ENCODE results near the gene NXPE3. TPM values are rescaled to one million over a fixed set of nuclear protein-coding genes. Genes with fewer than 3 reads are reported as not detected.

Gene NXPE3
- total RNA-seq, 1 donor from 2014 or later = 3.9 TPM

- TF ChIP-seq CTCF (IDR thresholded peaks at IDR 0.05; ENCODE audit: insufficient read depth, low read length, severe bottlenecking) = no peak
- no peak for FAIRE-seq
Observed at GRCh38 chr3:101806491-101806890, 27.5 kb downstream of the NXPE3 start.

GRCh38 chr3:101807888-101808287, 28.9 kb downstream of the NXPE3 start:
- no peaks in the 10 kb centered on the region for H3K36me3 ChIP-seq (ENCODE audit: control insufficient read depth, insufficient read depth, low read length)
- H3K4me3 ChIP-seq (ENCODE audit: low read depth, low read length) = no peak overlapping the region
- DNase-seq (ENCODE audit: low read depth) (no peak), FAIRE-seq (no peak)
- TF ChIP-seq CTCF (IDR thresholded peaks at IDR 0.05; ENCODE audit: insufficient read depth, low read length, severe bottlenecking) = no peak
- H3K27me3 ChIP-seq (ENCODE audit: control insufficient read depth, insufficient read depth, low read length) = no peaks in the 10 kb centered on the region

More at GRCh38 chr3:101806491-101806890, 27.5 kb downstream of the NXPE3 start:
- no peaks in the 10 kb centered on the region for H3K36me3 ChIP-seq (ENCODE audit: control insufficient read depth, insufficient read depth, low read length)
- no peaks in the 10 kb centered on the region for H3K27me3 ChIP-seq (ENCODE audit: control insufficient read depth, insufficient read depth, low read length)
- DNase-seq (ENCODE audit: low read depth) = no peak
- no peak overlapping the region for H3K4me3 ChIP-seq (ENCODE audit: low read depth, low read length)

- H3K36me3 ChIP-seq (ENCODE audit: control insufficient read depth, insufficient read depth, low read length) = no peaks in the 10 kb centered on the region
- TF ChIP-seq CTCF (IDR thresholded peaks at IDR 0.05; ENCODE audit: insufficient read depth, low read length, severe bottlenecking) = peak; percentile 54
- peak; percentile 46 for DNase-seq (ENCODE audit: low read depth)
- H3K27me3 ChIP-seq (ENCODE audit: control insufficient read depth, insufficient read depth, low read length) = no peaks in the 10 kb centered on the region
- no peak for FAIRE-seq
- no peak overlapping the region for H3K4me3 ChIP-seq (ENCODE audit: low read depth, low read length)
Observed at GRCh38 chr3:101809178-101810021, 30.4 kb downstream of the NXPE3 start.

GRCh38 chr3:101810022-101810418, 31.0 kb downstream of the NXPE3 start:
- TF ChIP-seq CTCF (IDR thresholded peaks at IDR 0.05; ENCODE audit: insufficient read depth, low read length, severe bottlenecking) = no peak
- DNase-seq (ENCODE audit: low read depth) (no peak), FAIRE-seq (no peak)
- Histone ChIP-seq H3K27me3 (ENCODE audit: control insufficient read depth, insufficient read depth, low read length) (no peaks in the 10 kb centered on the region), H3K4me3 (ENCODE audit: low read depth, low read length) (no peak overlapping the region), H3K36me3 (ENCODE audit: control insufficient read depth, insufficient read depth, low read length) (no peaks in the 10 kb centered on the region)

- no peak for TF ChIP-seq CTCF (IDR thresholded peaks at IDR 0.05; ENCODE audit: insufficient read depth, low read length, severe bottlenecking)
- Histone ChIP-seq H3K4me3 (ENCODE audit: low read depth, low read length) (no peak overlapping the region), H3K27me3 (ENCODE audit: control insufficient read depth, insufficient read depth, low read length) (no peaks in the 10 kb centered on the region), H3K36me3 (ENCODE audit: control insufficient read depth, insufficient read depth, low read length) (no peaks in the 10 kb centered on the region)
- no peak for DNase-seq (ENCODE audit: low read depth)
- no peak for FAIRE-seq
Observed at GRCh38 chr3:101811875-101812274, 32.9 kb downstream of the NXPE3 start.

Measured in bronchial epithelial cell (primary cell).